ENCODE results near the gene DYNLT2B.
"Not testable (repeated sequence)": the region's sequence is repeated elsewhere in the genome, so short reads cannot be mapped to it uniquely, and the experiment has no call there.

Gene DYNLT2B

DNA sequence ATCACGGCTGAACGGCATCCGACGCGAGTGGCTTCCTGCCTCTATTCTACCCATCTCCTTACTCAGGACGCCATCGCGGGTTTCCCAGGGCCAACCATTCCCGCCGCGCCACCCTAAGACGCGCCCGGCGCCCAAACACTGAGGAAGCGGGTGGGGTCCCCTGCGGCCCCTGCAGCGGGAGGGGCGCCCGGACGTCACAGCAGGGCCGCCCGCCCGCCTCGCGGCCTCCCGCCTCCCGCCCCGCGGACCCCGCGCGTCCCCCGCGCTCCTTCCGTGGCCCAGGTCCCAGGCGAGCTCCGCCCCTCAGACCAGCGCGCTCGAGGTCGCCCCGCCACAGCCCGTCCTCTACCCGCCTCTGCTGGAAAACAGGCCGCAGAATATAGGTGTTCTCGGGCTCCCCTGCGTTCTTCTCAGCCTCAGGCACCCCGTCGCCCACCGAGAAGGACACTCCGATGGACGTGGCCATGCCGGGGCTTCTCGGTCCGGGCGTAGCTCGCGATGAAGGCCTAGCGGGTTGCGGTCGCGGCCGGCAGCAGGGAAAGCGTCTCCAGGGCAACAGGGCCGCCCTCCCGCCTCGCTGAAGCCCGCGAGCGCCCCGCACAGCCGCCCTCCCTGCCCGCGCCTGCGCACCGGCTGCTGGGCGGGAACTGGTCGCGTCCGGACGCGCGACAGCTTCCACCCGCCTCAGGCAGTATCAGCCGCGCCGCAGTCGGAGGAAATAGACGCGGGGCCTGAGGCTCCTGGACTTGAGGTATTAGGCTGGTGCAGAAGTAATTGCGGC lies at the start of gene DYNLT2B:
DYNLT2B (minus strand) TSS at position 554 of the 781 bp plus-strand sequence; CDS start at position 466, 88 bp downstream.
- H3K4me1 ChIP-seq = no peaks in the 10 kb centered on the region; the same call in 1 of the 2 replicates
- peak within 1 kb of the TSS; percentile 94 for H3K4me3 ChIP-seq
- in situ Hi-C loops (cut with MboI; ENCODE audit: low sequenced_read_pairs) = no loop called here
- H3K9me3 ChIP-seq = no peaks in the 10 kb centered on the region
- H3K27me3 ChIP-seq (ENCODE audit: low read depth) = no peaks in the 10 kb centered on the region
- DNase-seq (ENCODE audit: low spot score in 2 of 2) = peak; percentile 85 to 91
- H3K36me3 ChIP-seq (replicated peaks) = no peaks in the 10 kb centered on the region; the same call in 1 of the 2 replicates

DNA sequence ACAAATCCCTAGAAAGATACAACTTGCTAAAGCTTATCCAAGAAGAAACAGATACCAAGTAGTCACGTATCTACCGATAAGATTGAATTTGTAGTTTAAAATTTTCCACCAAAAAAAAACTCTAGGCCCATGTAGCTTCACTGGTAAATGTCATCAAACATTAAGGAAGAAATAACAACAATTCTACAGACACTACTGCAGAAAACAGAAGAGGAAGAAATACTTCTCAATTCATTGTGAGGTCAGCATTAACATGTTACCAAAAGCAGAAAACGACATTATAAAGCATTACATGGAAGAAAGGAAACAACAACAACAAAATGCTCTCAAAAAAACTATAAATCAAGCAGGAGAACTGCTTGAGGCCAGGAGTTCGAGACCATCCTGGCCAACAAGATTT lies 47.7 kb upstream of the DYNLT2B start:
- in situ Hi-C loops (cut with MboI; ENCODE audit: low sequenced_read_pairs) = no loop called here
- no peaks in the 10 kb centered on the region for H3K9me3 ChIP-seq
- no peak for DNase-seq (ENCODE audit: low spot score in 2 of 2)
- no peaks in the 10 kb centered on the region for H3K4me1 ChIP-seq
- no peak overlapping the region for H3K4me3 ChIP-seq
- H3K27me3 ChIP-seq (ENCODE audit: low read depth) = no peaks in the 10 kb centered on the region
- peaks cover 27% of the 10 kb centered on the region for H3K36me3 ChIP-seq (replicated peaks)

DNA sequence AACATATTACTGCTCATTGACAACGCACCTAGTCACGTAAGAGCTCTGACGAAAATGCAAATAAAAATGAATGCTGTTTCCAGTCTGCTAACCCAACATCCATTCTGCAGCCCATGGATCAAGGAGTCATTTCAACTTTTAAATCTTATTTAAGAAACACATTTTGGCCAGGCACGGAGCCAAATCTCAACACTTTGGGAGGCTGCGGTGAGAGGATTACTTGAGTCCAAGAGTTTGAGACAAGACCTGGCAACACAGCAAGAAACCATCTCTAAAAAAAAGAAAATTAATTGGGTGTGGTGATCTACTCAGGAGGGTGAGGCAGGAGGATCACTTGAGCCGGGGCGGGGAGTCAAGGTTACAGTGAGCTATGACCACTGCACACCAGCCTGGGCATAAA lies 42.5 kb upstream of the DYNLT2B start:
- Histone ChIP-seq H3K36me3 (replicated peaks) (peaks cover 56% of the 10 kb centered on the region), H3K4me3 (no peak overlapping the region), H3K4me1 (no peaks in the 10 kb centered on the region), H3K27me3 (ENCODE audit: low read depth) (no peaks in the 10 kb centered on the region), H3K9me3 (no peaks in the 10 kb centered on the region)
- in situ Hi-C loops (cut with MboI; ENCODE audit: low sequenced_read_pairs) = no loop called here
- no peak for DNase-seq (ENCODE audit: low spot score in 2 of 2)

- in situ Hi-C loops (cut with MboI; ENCODE audit: low sequenced_read_pairs); DNase-seq (ENCODE audit: low spot score in 2 of 2); H3K4me1 ChIP-seq; H3K4me3 ChIP-seq; H3K27me3 ChIP-seq (ENCODE audit: low read depth); H3K9me3 ChIP-seq: not testable (repeated sequence)
- H3K36me3 ChIP-seq (replicated peaks) = peaks cover 61% of the 10 kb centered on the region
Measured at GRCh38 chr3:196358540-196358939, 40.5 kb upstream of the DYNLT2B start.

GRCh38 chr3:196357905-196358304 lies 39.9 kb upstream of the DYNLT2B start:
- in situ Hi-C loops (cut with MboI; ENCODE audit: low sequenced_read_pairs) = no loop called here
- Histone ChIP-seq H3K9me3 (no peaks in the 10 kb centered on the region), H3K4me3 (no peak overlapping the region), H3K27me3 (ENCODE audit: low read depth) (no peaks in the 10 kb centered on the region), H3K36me3 (replicated peaks) (peaks cover 61% of the 10 kb centered on the region), H3K4me1 (no peaks in the 10 kb centered on the region)
- DNase-seq (ENCODE audit: low spot score in 2 of 2) = no peak

DNA sequence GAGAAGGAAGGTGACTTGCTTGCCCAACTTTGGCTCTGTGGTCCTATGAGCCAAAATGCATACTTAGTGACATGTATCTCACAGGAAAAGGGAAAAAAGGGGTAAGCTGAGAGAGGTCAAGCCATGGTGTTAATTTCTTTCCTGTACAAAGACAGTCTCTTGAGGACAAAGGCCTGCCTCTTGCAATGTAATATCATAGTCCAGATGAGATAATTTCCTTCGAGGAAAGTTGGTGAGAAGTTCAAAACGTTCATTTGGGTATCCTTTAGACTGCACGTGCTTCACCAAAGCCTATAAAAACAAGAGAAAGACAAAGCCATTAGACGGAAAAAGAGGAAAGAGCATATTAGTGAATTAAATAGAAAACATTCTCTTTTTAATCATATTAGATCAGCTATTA lies 38.5 kb upstream of the DYNLT2B start:
- no peaks in the 10 kb centered on the region for H3K4me1 ChIP-seq
- H3K4me3 ChIP-seq = no peak overlapping the region
- in situ Hi-C loops (cut with MboI; ENCODE audit: low sequenced_read_pairs) = no loop called here
- H3K36me3 ChIP-seq (replicated peaks) = peaks cover 57% of the 10 kb centered on the region
- no peak for DNase-seq (ENCODE audit: low spot score in 2 of 2)
- H3K27me3 ChIP-seq (ENCODE audit: low read depth) = no peaks in the 10 kb centered on the region
- H3K9me3 ChIP-seq = no peaks in the 10 kb centered on the region

DNA sequence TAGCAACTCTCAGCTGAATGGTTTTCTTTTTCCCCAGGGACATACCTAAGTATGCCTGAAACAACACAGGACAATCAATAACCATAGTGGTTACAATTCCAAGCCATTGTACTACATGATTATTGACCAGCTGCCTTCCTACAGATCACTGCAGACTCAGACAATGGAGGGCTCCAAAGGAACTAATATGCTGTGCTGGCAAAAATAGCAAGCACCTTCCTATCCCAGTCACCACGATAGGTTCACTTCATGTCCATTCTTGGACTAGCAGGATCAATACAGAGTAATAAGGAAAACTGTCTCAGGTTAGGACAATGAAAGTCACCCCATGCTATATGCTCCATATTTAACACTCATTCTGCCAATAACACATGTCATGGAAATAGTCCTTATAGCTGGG lies 37.6 kb upstream of the DYNLT2B start:
- DNase-seq (ENCODE audit: low spot score in 2 of 2) = no peak
- Histone ChIP-seq H3K27me3 (ENCODE audit: low read depth) (no peaks in the 10 kb centered on the region), H3K36me3 (replicated peaks) (peaks cover 48% of the 10 kb centered on the region), H3K4me1 (no peaks in the 10 kb centered on the region), H3K4me3 (no peak overlapping the region), H3K9me3 (no peaks in the 10 kb centered on the region)
- in situ Hi-C loops (cut with MboI; ENCODE audit: low sequenced_read_pairs) = no loop called here

GRCh38 chr3:196354132-196354531 lies 36.1 kb upstream of the DYNLT2B start:
- in situ Hi-C loops (cut with MboI; ENCODE audit: low sequenced_read_pairs) = no loop called here
- H3K9me3 ChIP-seq = no peaks in the 10 kb centered on the region
- no peak for DNase-seq (ENCODE audit: low spot score in 2 of 2)
- no peak overlapping the region for H3K4me3 ChIP-seq
- H3K36me3 ChIP-seq (replicated peaks) = peaks cover 35% of the 10 kb centered on the region
- H3K4me1 ChIP-seq = no peaks in the 10 kb centered on the region
- no peaks in the 10 kb centered on the region for H3K27me3 ChIP-seq (ENCODE audit: low read depth)

DNA sequence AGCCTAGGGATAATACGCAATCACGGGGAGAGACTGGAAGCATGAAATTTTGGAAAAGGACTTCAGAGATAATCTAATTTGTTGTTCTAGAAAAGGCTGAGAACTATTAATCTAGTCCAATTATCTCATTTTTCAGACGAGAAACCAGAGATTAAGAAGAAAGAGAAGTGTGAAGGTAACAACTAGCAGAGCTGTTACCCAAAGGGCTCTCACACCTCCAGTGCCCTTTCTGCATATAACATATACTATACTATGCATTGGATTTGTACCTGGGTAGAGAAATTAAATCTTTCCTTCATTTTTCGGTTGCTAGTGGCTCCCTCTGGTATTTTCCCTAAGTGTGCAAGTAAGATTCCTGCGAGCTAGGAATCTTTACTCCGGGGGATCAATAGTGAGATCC lies 33.5 kb upstream of the DYNLT2B start:
- Histone ChIP-seq H3K27me3 (ENCODE audit: low read depth) (no peaks in the 10 kb centered on the region), H3K4me3 (no peak overlapping the region), H3K9me3 (no peaks in the 10 kb centered on the region), H3K4me1 (no peaks in the 10 kb centered on the region), H3K36me3 (replicated peaks) (peaks cover 24% of the 10 kb centered on the region)
- no peak for DNase-seq (ENCODE audit: low spot score in 2 of 2)
- in situ Hi-C loops (cut with MboI; ENCODE audit: low sequenced_read_pairs) = no loop called here

GRCh38 chr3:196350067-196350466 lies 32.0 kb upstream of the DYNLT2B start:
- H3K27me3 ChIP-seq (ENCODE audit: low read depth) = no peaks in the 10 kb centered on the region
- no peaks in the 10 kb centered on the region for H3K4me1 ChIP-seq
- in situ Hi-C loops (cut with MboI; ENCODE audit: low sequenced_read_pairs) = no loop called here
- H3K9me3 ChIP-seq = no peaks in the 10 kb centered on the region
- H3K36me3 ChIP-seq (replicated peaks) = peaks cover 9% of the 10 kb centered on the region
- no peak overlapping the region for H3K4me3 ChIP-seq
- DNase-seq (ENCODE audit: low spot score in 2 of 2) = no peak

GRCh38 chr3:196348698-196349097 lies 30.7 kb upstream of the DYNLT2B start:
- peaks cover 6% of the 10 kb centered on the region; the same call in 1 of the 2 replicates for H3K36me3 ChIP-seq (replicated peaks)
- in situ Hi-C loops (cut with MboI; ENCODE audit: low sequenced_read_pairs) = no loop called here
- H3K4me3 ChIP-seq = no peak overlapping the region
- no peaks in the 10 kb centered on the region for H3K9me3 ChIP-seq
- H3K27me3 ChIP-seq (ENCODE audit: low read depth) = no peaks in the 10 kb centered on the region
- H3K4me1 ChIP-seq = no peaks in the 10 kb centered on the region
- DNase-seq (ENCODE audit: low spot score in 2 of 2) = no peak

GRCh38 chr3:196344663-196345062 lies 26.6 kb upstream of the DYNLT2B start:
- Histone ChIP-seq H3K36me3 (replicated peaks) (peaks cover 4% of the 10 kb centered on the region; the same call in 1 of the 2 replicates), H3K4me3 (no peak overlapping the region), H3K4me1 (no peaks in the 10 kb centered on the region), H3K9me3 (no peaks in the 10 kb centered on the region), H3K27me3 (ENCODE audit: low read depth) (no peaks in the 10 kb centered on the region)
- no peak for DNase-seq (ENCODE audit: low spot score in 2 of 2)
- in situ Hi-C loops (cut with MboI; ENCODE audit: low sequenced_read_pairs) = no loop called here

GRCh38 chr3:196343917-196344316 lies 25.9 kb upstream of the DYNLT2B start:
- in situ Hi-C loops (cut with MboI; ENCODE audit: low sequenced_read_pairs); H3K4me1 ChIP-seq; DNase-seq (ENCODE audit: low spot score in 2 of 2); H3K27me3 ChIP-seq (ENCODE audit: low read depth); H3K9me3 ChIP-seq; H3K4me3 ChIP-seq; H3K36me3 ChIP-seq (replicated peaks): not testable (repeated sequence)

DNA sequence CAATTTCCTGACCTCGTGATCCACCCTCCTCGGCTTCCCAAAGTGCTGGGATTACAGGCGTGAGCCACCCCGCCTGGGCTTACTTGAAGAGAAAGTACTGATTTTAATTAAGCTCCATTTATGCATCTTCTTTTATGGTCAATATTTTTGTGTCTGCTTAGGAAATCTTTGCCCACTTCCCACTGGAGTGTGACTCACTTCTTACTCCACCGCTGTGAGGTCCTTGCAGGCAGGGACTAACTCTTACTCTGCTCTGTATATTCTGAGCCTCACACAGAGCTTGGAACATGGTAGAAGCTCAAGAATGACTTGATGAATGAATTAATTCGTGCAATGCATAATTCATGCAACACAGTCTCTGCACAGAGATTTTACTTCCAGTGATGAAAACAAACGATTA lies 23.1 kb upstream of the DYNLT2B start:
- Histone ChIP-seq H3K4me3 (no peak overlapping the region), H3K36me3 (replicated peaks) (no peaks in the 10 kb centered on the region), H3K9me3 (no peaks in the 10 kb centered on the region), H3K4me1 (no peaks in the 10 kb centered on the region), H3K27me3 (ENCODE audit: low read depth) (no peaks in the 10 kb centered on the region)
- no peak for DNase-seq (ENCODE audit: low spot score in 2 of 2)
- in situ Hi-C loops (cut with MboI; ENCODE audit: low sequenced_read_pairs) = no loop called here

DNA sequence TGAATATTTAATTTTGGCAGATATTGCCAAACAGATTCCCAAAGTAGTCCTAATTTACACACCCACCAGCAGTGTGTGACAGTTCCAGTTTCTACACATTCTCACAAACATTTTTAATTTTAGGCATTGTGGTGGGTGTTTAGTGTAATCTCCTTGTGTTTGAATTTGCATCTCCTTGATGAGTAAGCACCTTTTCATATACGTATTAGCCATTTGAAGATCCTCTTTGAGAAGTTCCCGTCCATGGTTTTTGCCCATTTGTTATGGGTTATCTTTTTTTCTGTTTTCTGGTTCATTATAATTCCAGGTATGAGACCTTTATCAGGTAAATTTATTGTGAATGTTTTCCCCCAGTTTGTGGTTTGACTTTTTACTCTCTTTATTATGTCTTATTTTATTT lies 22.4 kb upstream of the DYNLT2B start:
- DNase-seq (ENCODE audit: low spot score in 2 of 2) = no peak
- Histone ChIP-seq H3K4me1 (no peaks in the 10 kb centered on the region), H3K36me3 (replicated peaks) (no peaks in the 10 kb centered on the region), H3K4me3 (no peak overlapping the region), H3K9me3 (no peaks in the 10 kb centered on the region), H3K27me3 (ENCODE audit: low read depth) (no peaks in the 10 kb centered on the region)
- in situ Hi-C loops (cut with MboI; ENCODE audit: low sequenced_read_pairs) = no loop called here
